ENCODE measurements around the gene RIMS1.

GRCh38 chr6:72382602-72383529, 496.5 kb downstream of the RIMS1 start:
- TF ChIP-seq CTCF (IDR thresholded peaks at IDR 0.05 in 4 of 5, conservative IDR thresholded peaks at IDR 0.05 in 1 of 5) (no peak), POLR2A (IDR thresholded peaks at IDR 0.05) (no peak)

Measured in gastrocnemius medialis (tissue), 4 donors.